Retinal pigment epithelial cell (primary cell): Measurements from ENCODE around the gene NTN1.

Source experiments
- DNase-seq: peaks from one replicate; pipeline ENCODE4 v3.0.0-alpha.2; 2010; ENCODE audit warnings: low read depth
- H3K4me3 ChIP-seq: 2 replicates; pipeline ENCODE4 v1.5.1; 2011; ENCODE audit warnings: mild to moderate bottlenecking, low read length, control low read depth, moderate library complexity
- TF ChIP-seq, protein P1 (sequence below): conservative IDR thresholded peaks from 2 replicates; pipeline ENCODE4 v1.5.1; 2011; ENCODE audit warnings: low read depth, low read length, control low read depth, inconsistent platforms

The NTN1 gene

DNA sequence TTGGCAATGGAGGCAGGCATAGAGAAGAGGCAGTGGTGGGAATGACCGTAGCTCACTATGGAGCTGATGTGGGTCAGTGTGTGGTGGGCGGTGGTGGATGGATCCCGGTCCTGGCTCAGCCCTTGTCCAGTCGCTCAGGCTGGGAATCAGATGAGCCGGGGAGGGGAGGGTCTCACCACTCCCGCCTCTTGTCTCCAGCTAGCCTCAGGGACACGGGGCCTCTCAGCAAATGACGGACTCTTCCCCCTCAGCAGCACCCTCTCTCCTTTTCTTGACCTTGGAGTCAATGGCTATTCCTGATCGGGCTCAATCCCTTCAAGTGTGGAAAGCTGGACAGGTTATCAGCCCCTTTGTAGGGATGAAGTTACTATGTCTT, 208.5 kb downstream of the NTN1 start:
- no peak for DNase-seq
- H3K4me3 ChIP-seq: no peak overlapping the region
- TF ChIP-seq, protein P1, sequence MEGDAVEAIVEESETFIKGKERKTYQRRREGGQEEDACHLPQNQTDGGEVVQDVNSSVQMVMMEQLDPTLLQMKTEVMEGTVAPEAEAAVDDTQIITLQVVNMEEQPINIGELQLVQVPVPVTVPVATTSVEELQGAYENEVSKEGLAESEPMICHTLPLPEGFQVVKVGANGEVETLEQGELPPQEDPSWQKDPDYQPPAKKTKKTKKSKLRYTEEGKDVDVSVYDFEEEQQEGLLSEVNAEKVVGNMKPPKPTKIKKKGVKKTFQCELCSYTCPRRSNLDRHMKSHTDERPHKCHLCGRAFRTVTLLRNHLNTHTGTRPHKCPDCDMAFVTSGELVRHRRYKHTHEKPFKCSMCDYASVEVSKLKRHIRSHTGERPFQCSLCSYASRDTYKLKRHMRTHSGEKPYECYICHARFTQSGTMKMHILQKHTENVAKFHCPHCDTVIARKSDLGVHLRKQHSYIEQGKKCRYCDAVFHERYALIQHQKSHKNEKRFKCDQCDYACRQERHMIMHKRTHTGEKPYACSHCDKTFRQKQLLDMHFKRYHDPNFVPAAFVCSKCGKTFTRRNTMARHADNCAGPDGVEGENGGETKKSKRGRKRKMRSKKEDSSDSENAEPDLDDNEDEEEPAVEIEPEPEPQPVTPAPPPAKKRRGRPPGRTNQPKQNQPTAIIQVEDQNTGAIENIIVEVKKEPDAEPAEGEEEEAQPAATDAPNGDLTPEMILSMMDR: no peak

DNA sequence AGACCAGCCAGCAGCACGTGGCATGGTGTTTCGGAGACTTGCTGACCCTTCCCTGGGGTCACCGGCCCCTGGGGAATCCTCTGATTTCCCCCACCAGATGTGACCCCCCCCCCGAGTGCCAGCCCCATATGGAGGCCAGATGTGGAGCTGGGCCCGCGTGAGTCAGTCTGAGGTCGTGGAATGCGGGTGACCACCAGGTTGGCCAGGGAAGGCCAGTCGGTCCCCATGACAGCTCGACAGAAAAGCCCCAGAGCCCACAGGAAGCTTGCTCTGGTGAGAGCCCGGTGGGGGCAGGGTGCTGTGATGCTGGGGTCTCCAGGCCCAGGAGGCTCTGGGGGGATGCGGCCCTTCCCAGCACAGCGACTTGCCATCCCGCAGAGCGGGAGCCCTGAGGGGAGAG, 209.0 kb downstream of the NTN1 start:
- DNase-seq: no peak
- TF ChIP-seq, protein P1: no peak
- no peak overlapping the region for H3K4me3 ChIP-seq

DNA sequence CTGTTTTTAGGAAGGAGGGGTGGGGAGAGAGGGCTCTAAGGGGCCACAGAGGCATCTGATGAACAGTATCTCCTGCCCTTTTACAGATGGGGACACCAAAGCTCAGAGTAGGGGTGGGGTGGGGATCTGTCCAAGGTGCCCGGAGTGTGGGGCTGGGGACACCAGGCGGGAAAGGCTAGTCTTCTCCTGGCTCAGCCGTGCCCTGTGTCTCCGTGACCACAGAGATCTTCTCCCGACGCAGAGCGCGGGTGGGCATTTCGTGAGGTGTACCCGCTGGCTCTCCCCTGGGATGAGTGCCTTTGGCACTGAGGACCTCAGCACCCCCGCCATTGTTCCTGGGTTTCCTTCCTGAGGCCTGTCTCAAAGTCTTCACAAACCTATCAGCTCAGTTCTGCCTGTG, 209.6 kb downstream of the NTN1 start:
- TF ChIP-seq, protein P1: no peak
- no peak overlapping the region for H3K4me3 ChIP-seq
- DNase-seq: no peak

DNA sequence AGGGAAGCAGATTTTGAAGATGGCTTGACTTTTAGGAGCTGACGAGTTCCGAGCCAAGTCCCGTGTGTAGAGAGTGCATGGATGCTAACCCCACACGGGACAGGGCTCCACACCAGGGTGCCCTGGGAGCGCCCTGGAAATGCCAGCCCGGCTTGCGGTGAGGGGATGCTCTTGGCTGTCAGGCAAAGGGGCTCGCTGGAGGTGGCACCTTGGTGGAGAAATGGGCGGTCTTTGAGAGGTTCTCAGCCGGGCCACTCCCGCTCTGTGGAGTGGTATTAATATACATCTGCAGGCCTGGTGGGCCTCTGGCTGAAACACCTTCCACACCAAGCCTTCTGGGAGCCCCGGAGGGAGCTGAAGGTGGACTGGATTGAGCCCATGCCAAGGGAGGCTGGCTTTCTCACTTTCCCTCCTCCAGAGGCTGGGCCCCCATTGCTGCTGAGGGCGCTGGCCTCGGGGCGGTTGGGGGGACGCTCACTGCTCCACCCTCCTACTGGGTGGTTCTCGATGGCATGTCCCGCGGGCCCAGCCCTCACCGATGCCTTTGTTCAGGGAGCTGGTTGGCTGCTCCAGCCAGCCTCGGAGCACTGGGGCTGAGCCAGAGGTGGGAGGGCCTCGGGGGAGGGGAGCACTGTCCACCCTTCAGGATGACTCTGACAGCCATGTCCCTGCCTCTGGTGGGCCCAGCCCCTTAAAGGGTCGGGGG, 210.3 kb downstream of the NTN1 start:
- no peak for DNase-seq
- TF ChIP-seq, protein P1: no peak
- H3K4me3 ChIP-seq: no peak overlapping the region

DNA sequence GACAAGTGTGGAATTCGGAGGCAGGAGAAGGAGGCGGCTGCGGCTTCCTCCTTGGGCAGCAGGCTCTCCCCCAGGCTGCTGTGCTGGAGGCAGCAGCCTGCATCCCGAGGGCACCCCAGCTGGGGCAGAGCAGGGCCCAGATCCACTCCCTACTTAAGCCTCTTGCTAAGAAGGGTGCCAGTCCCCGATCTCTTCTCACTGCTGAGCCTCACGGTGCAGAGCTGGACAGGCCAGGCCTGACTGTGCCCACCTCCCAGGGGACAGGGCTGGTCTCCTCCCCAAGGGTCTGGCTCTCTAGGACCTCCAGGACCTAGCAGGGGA, 210.8 kb downstream of the NTN1 start:
- no peak overlapping the region for H3K4me3 ChIP-seq
- no peak for DNase-seq
- TF ChIP-seq, protein P1: no peak

DNA sequence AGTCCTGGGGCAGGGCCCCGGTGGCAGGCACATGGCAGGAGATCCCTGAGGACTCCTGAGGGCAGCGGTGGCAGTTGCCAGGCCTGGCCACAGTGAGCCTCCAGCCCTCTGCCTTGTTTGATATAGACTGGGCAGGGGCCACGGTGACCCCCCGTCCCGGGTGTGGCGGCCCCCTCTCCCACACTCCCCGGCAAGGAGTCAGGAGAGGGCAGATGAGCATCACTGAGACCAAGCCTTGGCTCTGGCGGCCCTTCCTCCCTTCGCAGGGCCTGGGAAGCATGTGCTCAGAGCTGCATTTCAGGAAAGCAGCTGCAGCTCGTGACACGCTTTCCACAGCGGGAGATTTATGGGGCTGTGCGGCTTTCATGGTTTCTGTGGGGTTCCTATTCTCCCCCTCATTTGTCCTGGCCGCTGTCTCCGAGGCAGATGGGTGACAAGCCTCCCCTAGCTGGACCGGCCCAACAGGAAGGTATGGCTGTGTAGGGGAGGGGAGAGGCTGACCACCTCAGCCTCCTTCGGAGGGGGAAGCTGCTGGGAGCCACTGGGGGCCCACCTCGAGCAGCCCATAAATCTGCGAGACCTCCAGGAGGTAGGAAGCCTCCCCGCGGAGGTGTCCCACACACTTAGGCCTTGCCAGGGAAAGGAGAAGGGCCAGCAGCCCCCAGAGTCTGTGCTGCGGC, 211.4 kb downstream of the NTN1 start:
- DNase-seq: no peak
- no peak overlapping the region for H3K4me3 ChIP-seq

DNA sequence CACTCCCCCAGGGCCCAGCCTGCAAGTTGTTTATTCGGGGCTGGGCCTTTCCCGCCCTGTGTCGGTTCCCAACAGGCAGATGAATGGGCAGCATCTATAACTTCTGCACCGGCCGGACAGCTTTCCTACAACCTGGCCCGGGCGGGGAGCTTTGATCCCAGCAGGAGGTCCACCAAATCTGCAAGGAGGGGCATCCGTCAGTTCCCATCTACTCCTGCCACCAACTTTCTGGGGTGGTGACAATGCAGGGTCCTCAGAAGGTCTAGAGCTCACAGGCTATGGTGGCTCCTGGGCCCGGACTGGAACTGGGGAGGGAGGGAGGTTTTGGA, 211.9 kb downstream of the NTN1 start:
- no peak overlapping the region for H3K4me3 ChIP-seq
- no peak for DNase-seq
- TF ChIP-seq, protein P1: no peak

More for the DNA sequence above, 211.4 kb downstream of the NTN1 start:
- TF ChIP-seq, protein P1: no peak
